ENCODE results near the gene CFAP74. TPM values are rescaled to one million over a fixed set of nuclear protein-coding genes. Genes with fewer than 3 reads are reported as not detected.

The CFAP74 gene
- total RNA-seq, 2 experiments from 2014 or later = not detected

GRCh38 chr1:1875932-1876331 lies 127.7 kb downstream of the CFAP74 start:
- Histone ChIP-seq H3K36me3 (ENCODE audit: insufficient read depth, low read length) (peaks cover 60% of the 10 kb centered on the region), H3K4me3 (ENCODE audit: low read length) (no peak overlapping the region), H3K27ac (ENCODE audit: low read depth in 1 of 2, low read length in 2 of 2) (peak overlapping the region in 1 of 2 donors; percentile 35), H3K9me3 (ENCODE audit: control insufficient read depth in 1 of 2, insufficient read depth in 1 of 2, low read length in 2 of 2) (no peaks in the 10 kb centered on the region), H3K27me3 (ENCODE audit: control insufficient read depth in 1 of 2, insufficient read depth in 2 of 2, low read length in 2 of 2) (no peaks in the 10 kb centered on the region), H3K4me1 (ENCODE audit: insufficient read depth, low read length) (peaks cover 95% of the 10 kb centered on the region)
- Mint-ChIP-seq H3K9me3 (no peaks in the 10 kb centered on the region), H3K4me3 (peak overlapping the region; percentile 70), H3K27me3 (no peaks in the 10 kb centered on the region), H3K27ac (peak overlapping the region; percentile 45), H3K4me1 (ENCODE audit: low read depth) (peaks cover 86% of the 10 kb centered on the region), H3K36me3 (ENCODE audit: low read depth) (peaks cover 71% of the 10 kb centered on the region)
- intact Hi-C loops (cut with DNase I, micrococcal nuclease) = no loop called here
- DNase-seq (no peak), ATAC-seq (ENCODE audit: poor library complexity) (peak; percentile 37)
- POLR2A ChIA-PET = no interaction called here
- TF ChIP-seq CTCF (IDR thresholded peaks at IDR 0.05) = no peak
- CTCF ChIA-PET = interaction anchor here (1.7 kb wide), 1 partner anchor 30 kb away, joined by 8 read pairs; no protein-coding TSS in a partner anchor

DNA sequence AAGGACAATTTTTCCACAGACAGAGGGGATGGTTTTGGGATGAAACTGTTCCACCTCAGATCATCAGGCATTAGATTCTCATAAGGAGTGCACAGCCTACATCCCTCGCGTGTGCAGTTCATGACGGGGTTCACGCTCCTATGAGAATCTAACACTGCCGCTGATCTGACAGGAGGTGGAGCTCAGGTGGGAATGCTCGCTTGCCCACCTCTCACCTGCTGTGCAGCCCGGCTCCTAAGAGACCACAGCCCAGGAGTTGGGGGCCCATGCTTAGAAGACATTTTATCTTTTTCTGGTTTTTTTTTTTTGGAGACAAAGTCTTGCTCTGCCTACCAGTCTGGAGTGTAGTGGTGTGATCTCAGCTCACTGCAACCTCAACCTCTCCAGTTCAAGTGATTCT lies 128.7 kb downstream of the CFAP74 start:
- no peak for ATAC-seq (ENCODE audit: poor library complexity)
- no peak for DNase-seq
- intact Hi-C loops (cut with DNase I, micrococcal nuclease) = no loop called here
- H3K27me3 ChIP-seq (ENCODE audit: control insufficient read depth in 1 of 2, insufficient read depth in 2 of 2, low read length in 2 of 2) = no peaks in the 10 kb centered on the region
- H3K4me3 ChIP-seq (ENCODE audit: low read length) = no peak overlapping the region
- no peak overlapping the region for H3K27ac ChIP-seq (ENCODE audit: low read depth in 1 of 2, low read length in 2 of 2)
- H3K27me3 Mint-ChIP-seq = no peaks in the 10 kb centered on the region
- H3K4me1 ChIP-seq (ENCODE audit: insufficient read depth, low read length) = peaks cover 93% of the 10 kb centered on the region
- H3K4me1 Mint-ChIP-seq (ENCODE audit: low read depth) = peaks cover 90% of the 10 kb centered on the region
- H3K4me3 Mint-ChIP-seq = no peak overlapping the region
- H3K9me3 Mint-ChIP-seq = no peaks in the 10 kb centered on the region
- no peaks in the 10 kb centered on the region for H3K9me3 ChIP-seq (ENCODE audit: control insufficient read depth in 1 of 2, insufficient read depth in 1 of 2, low read length in 2 of 2)
- H3K36me3 ChIP-seq (ENCODE audit: insufficient read depth, low read length) = peaks cover 57% of the 10 kb centered on the region
- POLR2A ChIA-PET = no interaction called here
- H3K27ac Mint-ChIP-seq = peak overlapping the region; percentile 42
- peaks cover 81% of the 10 kb centered on the region for H3K36me3 Mint-ChIP-seq (ENCODE audit: low read depth)
- no peak for TF ChIP-seq CTCF (IDR thresholded peaks at IDR 0.05)
- CTCF ChIA-PET = interaction anchor here (1.7 kb wide), 1 partner anchor 31 kb away, joined by 8 read pairs; no protein-coding TSS in a partner anchor

DNA sequence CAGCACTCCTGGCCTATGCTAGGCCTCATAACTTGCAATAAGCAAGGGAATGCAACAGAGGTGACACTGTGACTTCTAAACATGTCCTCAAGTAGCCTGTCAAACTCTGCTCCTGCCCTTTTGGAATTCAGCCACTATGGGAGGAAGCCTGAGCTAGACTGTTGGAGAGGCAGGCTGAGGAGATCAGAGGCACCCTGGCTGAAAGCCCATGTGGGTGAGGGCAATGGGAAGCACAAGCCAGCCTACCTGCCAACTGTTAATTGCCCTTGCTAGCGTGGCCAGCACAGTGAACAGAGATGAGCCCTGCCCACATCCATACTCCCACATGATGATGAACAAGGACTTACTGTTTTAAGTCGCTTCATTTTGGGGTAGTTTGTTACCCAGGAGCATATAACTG lies 130.4 kb downstream of the CFAP74 start:
- H3K27me3 ChIP-seq (ENCODE audit: control insufficient read depth in 1 of 2, insufficient read depth in 2 of 2, low read length in 2 of 2) = no peaks in the 10 kb centered on the region
- no peak overlapping the region for H3K4me3 ChIP-seq (ENCODE audit: low read length)
- no peak overlapping the region for H3K27ac ChIP-seq (ENCODE audit: low read depth in 1 of 2, low read length in 2 of 2)
- no peak for ATAC-seq (ENCODE audit: poor library complexity)
- H3K27me3 Mint-ChIP-seq = no peaks in the 10 kb centered on the region
- ChIA-PET POLR2A (no interaction called here), CTCF (no interaction called here)
- no peaks in the 10 kb centered on the region for H3K9me3 ChIP-seq (ENCODE audit: control insufficient read depth in 1 of 2, insufficient read depth in 1 of 2, low read length in 2 of 2)
- H3K4me3 Mint-ChIP-seq = no peak overlapping the region
- peaks cover 82% of the 10 kb centered on the region for H3K4me1 Mint-ChIP-seq (ENCODE audit: low read depth)
- no peaks in the 10 kb centered on the region for H3K9me3 Mint-ChIP-seq
- peak overlapping the region; percentile 63 for H3K27ac Mint-ChIP-seq
- no peak for TF ChIP-seq CTCF (IDR thresholded peaks at IDR 0.05)
- no peak for DNase-seq
- peaks cover 53% of the 10 kb centered on the region for H3K36me3 ChIP-seq (ENCODE audit: insufficient read depth, low read length)
- H3K4me1 ChIP-seq (ENCODE audit: insufficient read depth, low read length) = peaks cover 84% of the 10 kb centered on the region
- intact Hi-C loops (cut with DNase I, micrococcal nuclease) = no loop called here
- H3K36me3 Mint-ChIP-seq (ENCODE audit: low read depth) = peaks cover 78% of the 10 kb centered on the region
